HepG2 (cell line): ENCODE results near the gene WFDC1. TPM values are rescaled to one million over a fixed set of nuclear protein-coding genes. Genes with fewer than 3 reads are reported as not detected.
A peak's percentile ranks its signal among the peaks of the same experiment; 100 is the strongest.

ENCODE experiments used
- ATF1 ChIP-seq: IDR thresholded peaks from 2 replicates; pipeline ENCODE4 v1.6.1; 2016; ENCODE audit warnings: mild to moderate bottlenecking, control low read depth
- EHMT2 ChIP-seq: fragments of 200-600 bp; sonication (generic); IDR thresholded peaks from 2 replicates; pipeline ENCODE4 v1.7.0; 2017; ENCODE audit warnings: antibody characterized with exemption, low read depth, low read length, borderline replicate concordance
- KDM2A ChIP-seq: sonication (generic); formaldehyde crosslinking; IDR thresholded peaks from 2 replicates; pipeline ENCODE4 v1.4.0; 2020; ENCODE audit warnings: low read depth, missing genetic modification reagents, borderline replicate concordance
- NFE2L1 ChIP-seq: sonication (generic); formaldehyde crosslinking; IDR thresholded peaks from 2 replicates; pipeline ENCODE4 v1.4.0; 2020; ENCODE audit warnings: missing genetic modification reagents, mild to moderate bottlenecking, borderline replicate concordance
- ZEB1 ChIP-seq: IDR thresholded peaks from 2 replicates; pipeline ENCODE4 v1.6.1; 2012; ENCODE audit warnings: mild to moderate bottlenecking, low read depth, inconsistent platforms; ENCODE audit not compliant: insufficient replicate concordance
- ZFP90 ChIP-seq: sonication (generic); formaldehyde crosslinking; IDR thresholded peaks from 2 replicates; pipeline ENCODE4 v1.8.0; 2022; ENCODE audit warnings: missing genetic modification reagents, mild to moderate bottlenecking, inconsistent platforms, borderline replicate concordance
- ZNF121 ChIP-seq: sonication (generic); formaldehyde crosslinking; IDR thresholded peaks from 2 replicates; pipeline ENCODE4 v1.5.0; 2020; ENCODE audit warnings: mild to moderate bottlenecking, missing genetic modification reagents
- ZNF136 ChIP-seq: sonication (generic); formaldehyde crosslinking; IDR thresholded peaks from 2 replicates; pipeline ENCODE4 v1.8.1; 2022; ENCODE audit warnings: low read depth, mild to moderate bottlenecking, moderate library complexity, missing genetic modification reagents
- ZNF441 ChIP-seq: sonication (generic); formaldehyde crosslinking; IDR thresholded peaks from 2 replicates; pipeline ENCODE4 v1.7.0; 2021; ENCODE audit warnings: missing genetic modification reagents, borderline replicate concordance
- polyA plus RNA-seq, 8 experiments: library from polyadenylated mRNA; depleted of rRNA in 3 of 8; stranded (reverse) in 7 of 8; unstranded in 1 of 8; fragments of >200 nt; fragmentation: Illumina TruSeq in 4 of 8; extraction: Trizol in 4 of 8; gene quantifications; 2 replicates each; pipeline versions ENCODE4 v1.2.1 to v1.2.3, GENCODE V29; 2011 to 2016; ENCODE audit warnings: low read depth in 4 of 8, missing spikeins in 1 of 8, mixed read lengths in 1 of 8; ENCODE audit not compliant: insufficient read depth in 1 of 8
- total RNA-seq, 5 experiments: library from RNA; depleted of rRNA; stranded (reverse); fragments of >200 nt; fragmentation: Illumina TruSeq; extraction: Trizol; gene quantifications; 2 replicates each; pipeline ENCODE4 v1.2.3, GENCODE V29; 2016; ENCODE audit warnings: low read depth in 1 of 5
- TF ChIP-seq, protein P1 (sequence below), 2 experiments: sonication (generic) in 1 of 2; formaldehyde crosslinking in 1 of 2; IDR thresholded peaks; 2 replicates each; pipeline versions ENCODE4 v1.4.0 to v1.6.1; 2016 to 2020; ENCODE audit warnings: borderline replicate concordance in 1 of 2, low read depth in 1 of 2, mild to moderate bottlenecking in 1 of 2, missing genetic modification reagents in 1 of 2
- TF ChIP-seq, protein P2 (sequence below): sonication (generic); formaldehyde crosslinking; IDR thresholded peaks from 2 replicates; pipeline ENCODE4 v1.4.0; 2020; ENCODE audit warnings: missing genetic modification reagents, borderline replicate concordance
- TF ChIP-seq, protein P3 (sequence below): sonication (generic); formaldehyde crosslinking; IDR thresholded peaks from 2 replicates; pipeline ENCODE4 v1.4.0; 2020; ENCODE audit warnings: missing genetic modification reagents, borderline replicate concordance
- TF ChIP-seq, protein P4 (sequence below): sonication (generic); formaldehyde crosslinking; conservative IDR thresholded peaks from 2 replicates; pipeline ENCODE4 v1.4.0; 2020; ENCODE audit warnings: mild to moderate bottlenecking, missing genetic modification reagents, moderate library complexity

WFDC1 gene
- total and polyA plus RNA-seq, 2 of the 13 experiments (the other 11 are each of a cell fraction or from before 2014, with no cell fraction given), result not detected

DNA sequence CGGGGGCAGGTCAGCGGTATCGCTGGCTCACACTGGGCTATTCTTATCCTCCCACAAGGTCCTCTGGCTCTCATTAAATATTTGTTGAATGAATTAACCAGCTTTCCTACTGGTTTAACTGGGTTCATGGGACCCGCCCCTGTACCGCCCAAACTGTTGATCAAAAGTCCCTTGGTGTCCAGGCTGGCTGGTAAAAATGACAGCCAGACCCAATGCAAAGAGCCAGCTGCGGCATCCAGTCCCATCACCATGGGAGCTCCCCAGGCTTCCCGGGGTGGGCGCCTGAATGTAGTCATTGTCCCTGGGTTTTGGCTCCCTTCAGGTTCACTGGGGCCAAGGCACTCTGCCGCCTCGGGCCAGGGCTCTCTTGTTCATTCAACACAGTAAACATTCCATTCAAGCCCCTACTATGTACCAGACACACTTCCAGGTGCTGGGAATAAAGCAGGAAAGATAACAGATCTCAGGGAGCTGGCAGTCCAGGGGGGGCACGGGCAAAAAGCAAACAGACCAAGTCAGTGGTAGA lies 62.0 kb downstream of the WFDC1 start (continued):
- TF ChIP-seq, protein P1, sequence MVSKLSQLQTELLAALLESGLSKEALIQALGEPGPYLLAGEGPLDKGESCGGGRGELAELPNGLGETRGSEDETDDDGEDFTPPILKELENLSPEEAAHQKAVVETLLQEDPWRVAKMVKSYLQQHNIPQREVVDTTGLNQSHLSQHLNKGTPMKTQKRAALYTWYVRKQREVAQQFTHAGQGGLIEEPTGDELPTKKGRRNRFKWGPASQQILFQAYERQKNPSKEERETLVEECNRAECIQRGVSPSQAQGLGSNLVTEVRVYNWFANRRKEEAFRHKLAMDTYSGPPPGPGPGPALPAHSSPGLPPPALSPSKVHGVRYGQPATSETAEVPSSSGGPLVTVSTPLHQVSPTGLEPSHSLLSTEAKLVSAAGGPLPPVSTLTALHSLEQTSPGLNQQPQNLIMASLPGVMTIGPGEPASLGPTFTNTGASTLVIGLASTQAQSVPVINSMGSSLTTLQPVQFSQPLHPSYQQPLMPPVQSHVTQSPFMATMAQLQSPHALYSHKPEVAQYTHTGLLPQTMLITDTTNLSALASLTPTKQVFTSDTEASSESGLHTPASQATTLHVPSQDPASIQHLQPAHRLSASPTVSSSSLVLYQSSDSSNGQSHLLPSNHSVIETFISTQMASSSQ (IDR thresholded peaks at IDR 0.05; ENCODE audit: low read depth), result no peak
- TF ChIP-seq, protein P1 (CRISPR knock-in tag; IDR thresholded peaks at IDR 0.05; ENCODE audit: borderline replicate concordance), result no peak
- TF ChIP-seq ATF1 (no peak), EHMT2 (no peak), KDM2A (CRISPR knock-in tag) (no peak), ZNF136 (no peak), NFE2L1 (CRISPR knock-in tag) (no peak), ZNF121 (no peak), ZFP90 (no peak), ZNF441 (CRISPR knock-in tag) (no peak), ZEB1 (no peak)
- TF ChIP-seq, protein P2, sequence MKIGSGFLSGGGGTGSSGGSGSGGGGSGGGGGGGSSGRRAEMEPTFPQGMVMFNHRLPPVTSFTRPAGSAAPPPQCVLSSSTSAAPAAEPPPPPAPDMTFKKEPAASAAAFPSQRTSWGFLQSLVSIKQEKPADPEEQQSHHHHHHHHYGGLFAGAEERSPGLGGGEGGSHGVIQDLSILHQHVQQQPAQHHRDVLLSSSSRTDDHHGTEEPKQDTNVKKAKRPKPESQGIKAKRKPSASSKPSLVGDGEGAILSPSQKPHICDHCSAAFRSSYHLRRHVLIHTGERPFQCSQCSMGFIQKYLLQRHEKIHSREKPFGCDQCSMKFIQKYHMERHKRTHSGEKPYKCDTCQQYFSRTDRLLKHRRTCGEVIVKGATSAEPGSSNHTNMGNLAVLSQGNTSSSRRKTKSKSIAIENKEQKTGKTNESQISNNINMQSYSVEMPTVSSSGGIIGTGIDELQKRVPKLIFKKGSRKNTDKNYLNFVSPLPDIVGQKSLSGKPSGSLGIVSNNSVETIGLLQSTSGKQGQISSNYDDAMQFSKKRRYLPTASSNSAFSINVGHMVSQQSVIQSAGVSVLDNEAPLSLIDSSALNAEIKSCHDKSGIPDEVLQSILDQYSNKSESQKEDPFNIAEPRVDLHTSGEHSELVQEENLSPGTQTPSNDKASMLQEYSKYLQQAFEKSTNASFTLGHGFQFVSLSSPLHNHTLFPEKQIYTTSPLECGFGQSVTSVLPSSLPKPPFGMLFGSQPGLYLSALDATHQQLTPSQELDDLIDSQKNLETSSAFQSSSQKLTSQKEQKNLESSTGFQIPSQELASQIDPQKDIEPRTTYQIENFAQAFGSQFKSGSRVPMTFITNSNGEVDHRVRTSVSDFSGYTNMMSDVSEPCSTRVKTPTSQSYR (CRISPR knock-in tag), result no peak
- TF ChIP-seq, protein P3, sequence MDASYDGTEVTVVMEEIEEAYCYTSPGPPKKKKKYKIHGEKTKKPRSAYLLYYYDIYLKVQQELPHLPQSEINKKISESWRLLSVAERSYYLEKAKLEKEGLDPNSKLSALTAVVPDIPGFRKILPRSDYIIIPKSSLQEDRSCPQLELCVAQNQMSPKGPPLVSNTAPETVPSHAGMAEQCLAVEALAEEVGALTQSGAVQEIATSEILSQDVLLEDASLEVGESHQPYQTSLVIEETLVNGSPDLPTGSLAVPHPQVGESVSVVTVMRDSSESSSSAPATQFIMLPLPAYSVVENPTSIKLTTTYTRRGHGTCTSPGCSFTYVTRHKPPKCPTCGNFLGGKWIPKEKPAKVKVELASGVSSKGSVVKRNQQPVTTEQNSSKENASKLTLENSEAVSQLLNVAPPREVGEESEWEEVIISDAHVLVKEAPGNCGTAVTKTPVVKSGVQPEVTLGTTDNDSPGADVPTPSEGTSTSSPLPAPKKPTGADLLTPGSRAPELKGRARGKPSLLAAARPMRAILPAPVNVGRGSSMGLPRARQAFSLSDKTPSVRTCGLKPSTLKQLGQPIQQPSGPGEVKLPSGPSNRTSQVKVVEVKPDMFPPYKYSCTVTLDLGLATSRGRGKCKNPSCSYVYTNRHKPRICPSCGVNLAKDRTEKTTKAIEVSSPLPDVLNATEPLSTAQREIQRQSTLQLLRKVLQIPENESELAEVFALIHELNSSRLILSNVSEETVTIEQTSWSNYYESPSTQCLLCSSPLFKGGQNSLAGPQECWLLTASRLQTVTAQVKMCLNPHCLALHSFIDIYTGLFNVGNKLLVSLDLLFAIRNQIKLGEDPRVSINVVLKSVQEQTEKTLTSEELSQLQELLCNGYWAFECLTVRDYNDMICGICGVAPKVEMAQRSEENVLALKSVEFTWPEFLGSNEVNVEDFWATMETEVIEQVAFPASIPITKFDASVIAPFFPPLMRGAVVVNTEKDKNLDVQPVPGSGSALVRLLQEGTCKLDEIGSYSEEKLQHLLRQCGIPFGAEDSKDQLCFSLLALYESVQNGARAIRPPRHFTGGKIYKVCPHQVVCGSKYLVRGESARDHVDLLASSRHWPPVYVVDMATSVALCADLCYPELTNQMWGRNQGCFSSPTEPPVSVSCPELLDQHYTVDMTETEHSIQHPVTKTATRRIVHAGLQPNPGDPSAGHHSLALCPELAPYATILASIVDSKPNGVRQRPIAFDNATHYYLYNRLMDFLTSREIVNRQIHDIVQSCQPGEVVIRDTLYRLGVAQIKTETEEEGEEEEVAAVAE (CRISPR knock-in tag), result no peak
- TF ChIP-seq, protein P4, sequence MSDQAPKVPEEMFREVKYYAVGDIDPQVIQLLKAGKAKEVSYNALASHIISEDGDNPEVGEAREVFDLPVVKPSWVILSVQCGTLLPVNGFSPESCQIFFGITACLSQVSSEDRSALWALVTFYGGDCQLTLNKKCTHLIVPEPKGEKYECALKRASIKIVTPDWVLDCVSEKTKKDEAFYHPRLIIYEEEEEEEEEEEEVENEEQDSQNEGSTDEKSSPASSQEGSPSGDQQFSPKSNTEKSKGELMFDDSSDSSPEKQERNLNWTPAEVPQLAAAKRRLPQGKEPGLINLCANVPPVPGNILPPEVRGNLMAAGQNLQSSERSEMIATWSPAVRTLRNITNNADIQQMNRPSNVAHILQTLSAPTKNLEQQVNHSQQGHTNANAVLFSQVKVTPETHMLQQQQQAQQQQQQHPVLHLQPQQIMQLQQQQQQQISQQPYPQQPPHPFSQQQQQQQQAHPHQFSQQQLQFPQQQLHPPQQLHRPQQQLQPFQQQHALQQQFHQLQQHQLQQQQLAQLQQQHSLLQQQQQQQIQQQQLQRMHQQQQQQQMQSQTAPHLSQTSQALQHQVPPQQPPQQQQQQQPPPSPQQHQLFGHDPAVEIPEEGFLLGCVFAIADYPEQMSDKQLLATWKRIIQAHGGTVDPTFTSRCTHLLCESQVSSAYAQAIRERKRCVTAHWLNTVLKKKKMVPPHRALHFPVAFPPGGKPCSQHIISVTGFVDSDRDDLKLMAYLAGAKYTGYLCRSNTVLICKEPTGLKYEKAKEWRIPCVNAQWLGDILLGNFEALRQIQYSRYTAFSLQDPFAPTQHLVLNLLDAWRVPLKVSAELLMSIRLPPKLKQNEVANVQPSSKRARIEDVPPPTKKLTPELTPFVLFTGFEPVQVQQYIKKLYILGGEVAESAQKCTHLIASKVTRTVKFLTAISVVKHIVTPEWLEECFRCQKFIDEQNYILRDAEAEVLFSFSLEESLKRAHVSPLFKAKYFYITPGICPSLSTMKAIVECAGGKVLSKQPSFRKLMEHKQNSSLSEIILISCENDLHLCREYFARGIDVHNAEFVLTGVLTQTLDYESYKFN (CRISPR knock-in tag), result peak; percentile 33; the same call in 1 of the 2 replicates
